HCT116 (cell line): ENCODE measurements around the gene KLF3. TPM values are rescaled to one million over a fixed set of nuclear protein-coding genes. Genes with fewer than 3 reads are reported as not detected.

Experiments
- total RNA-seq: library from RNA; stranded (reverse); gene quantifications from one replicate; pipeline ENCODE4 v1.2.1, GENCODE V29; 2021; ENCODE audit not compliant: unreplicated experiment

Gene KLF3
- total RNA-seq, 1 experiment from 2014 or later: 44.2 TPM

Other genes starting within 250 kb of the KLF3 start
- gene TLR10, start 118.8 kb downstream of the KLF3 start, total RNA-seq: 0.30 TPM
- gene TLR1, start 140.6 kb downstream of the KLF3 start, total RNA-seq: 1.4 TPM
- 4.8 TPM for gene TLR6, start 192.6 kb downstream of the KLF3 start, total RNA-seq
- gene FAM114A1, start 203.6 kb downstream of the KLF3 start, total RNA-seq: 35.6 TPM